ENCODE measurements around the gene STXBP5. TPM values are rescaled to one million over a fixed set of nuclear protein-coding genes. Genes with fewer than 3 reads are reported as not detected.

STXBP5 gene
- total and polyA plus RNA-seq, 9 of the 15 experiments (the other 6 are each of a cell fraction or from before 2014, with no cell fraction given): 23.3 to 172 (median 71.5) TPM

- TF ChIP-seq BRF2 (IDR thresholded peaks at IDR 0.05; ENCODE audit: borderline replicate concordance, insufficient read depth, insufficient read length) (no peak), RNF2 (IDR thresholded peaks at IDR 0.05) (no peak), HNRNPUL1 (IDR thresholded peaks at IDR 0.05; ENCODE audit: low read length) (no peak), WHSC1 (IDR thresholded peaks at IDR 0.05; ENCODE audit: low read length) (no peak), PCBP2 (IDR thresholded peaks at IDR 0.05; ENCODE audit: low read depth, low read length, poor library complexity, severe bottlenecking) (no peak), CBX5 (IDR thresholded peaks at IDR 0.05; ENCODE audit: borderline replicate concordance, low read depth) (no peak), HEY1 (CRISPR knock-in tag; IDR thresholded peaks at IDR 0.05; ENCODE audit: borderline replicate concordance) (no peak), NCOR1 (IDR thresholded peaks at IDR 0.05) (no peak), SETDB1 (IDR thresholded peaks at IDR 0.05; ENCODE audit: low read length) (no peak), RBM22 (IDR thresholded peaks at IDR 0.05; ENCODE audit: low read depth, low read length, poor library complexity, severe bottlenecking) (peak; percentile 89), RFX5 (IDR thresholded peaks at IDR 0.05; ENCODE audit: low read depth, low read length) (no peak), SUPT5H (IDR thresholded peaks at IDR 0.05) (peak; percentile 9; the same call in 1 of the 2 replicates), PRPF4 (IDR thresholded peaks at IDR 0.05; ENCODE audit: insufficient read depth, low read depth, low read length, poor library complexity, severe bottlenecking) (peak; percentile 23), ARID1B (IDR thresholded peaks at IDR 0.05) (no peak), NCOA2 (IDR thresholded peaks at IDR 0.05; ENCODE audit: partially characterized antibody in 2 of 2) (peak in 1 of 2 experiments; percentile 52), ZNF41 (CRISPR knock-in tag; conservative IDR thresholded peaks at IDR 0.05) (no peak), XRCC4 (IDR thresholded peaks at IDR 0.05; ENCODE audit: extremely low read depth, insufficient read depth, insufficient read length) (no peak), U2AF1 (optimal IDR thresholded peaks at IDR 0.05; ENCODE audit: low read depth, low read length) (peak; percentile 2), CAMTA2 (CRISPR knock-in tag; conservative IDR thresholded peaks at IDR 0.05) (no peak), ZNF551 (CRISPR knock-in tag; IDR thresholded peaks at IDR 0.05) (no peak; the same call in none of the 2 replicates), MTA3 (IDR thresholded peaks at IDR 0.05; ENCODE audit: borderline replicate concordance) (no peak), ZFP30 (CRISPR knock-in tag; IDR thresholded peaks at IDR 0.05; ENCODE audit: borderline replicate concordance) (no peak), POLR2AphosphoS5 (IDR thresholded peaks at IDR 0.05; ENCODE audit: control insufficient read depth, insufficient read depth, low read depth, low read length) (peak; percentile 55; the same call in 1 of the 2 replicates), ZNF274 (IDR thresholded peaks at IDR 0.05; ENCODE audit: borderline replicate concordance, low read depth, low read length) (no peak), IRF2 (CRISPR knock-in tag; IDR thresholded peaks at IDR 0.05) (no peak), ZNF436 (CRISPR knock-in tag; IDR thresholded peaks at IDR 0.05) (no peak), ETS2 (tag; IDR thresholded peaks at IDR 0.05; ENCODE audit: borderline replicate concordance, poor library complexity, severe bottlenecking) (no peak), ZNF766 (CRISPR knock-in tag; conservative IDR thresholded peaks at IDR 0.05) (no peak), HCFC1 (IDR thresholded peaks at IDR 0.05; ENCODE audit: low read depth, low read length) (no peak), POLR2G (IDR thresholded peaks at IDR 0.05; ENCODE audit: low read depth, low read length) (peak; percentile 74)
- TF ChIP-seq, protein P1, sequence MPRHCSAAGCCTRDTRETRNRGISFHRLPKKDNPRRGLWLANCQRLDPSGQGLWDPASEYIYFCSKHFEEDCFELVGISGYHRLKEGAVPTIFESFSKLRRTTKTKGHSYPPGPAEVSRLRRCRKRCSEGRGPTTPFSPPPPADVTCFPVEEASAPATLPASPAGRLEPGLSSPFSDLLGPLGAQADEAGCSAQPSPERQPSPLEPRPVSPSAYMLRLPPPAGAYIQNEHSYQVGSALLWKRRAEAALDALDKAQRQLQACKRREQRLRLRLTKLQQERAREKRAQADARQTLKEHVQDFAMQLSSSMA (CRISPR knock-in tag; IDR thresholded peaks at IDR 0.05): no peak
These were observed 9.6 kb downstream of the STXBP5 start (continued) for GRCh38 chr6:147213772-147214171.

Measured in K562 (cell line).